SJCRH30 (cell line): Measurements from ENCODE around the gene FASTKD1. TPM values are rescaled to one million over a fixed set of nuclear protein-coding genes. Genes with fewer than 3 reads are reported as not detected.
"Not testable (repeated sequence)": the region's sequence is repeated elsewhere in the genome, so short reads cannot be mapped to it uniquely, and the experiment has no call there.

Source experiments
- DNase-seq, 2 experiments: peaks; one replicate each; pipeline ENCODE4 v3.0.0-alpha.2; 2015 to 2020
- H3K27ac ChIP-seq: fragments of 250-450 bp; sonication (Bioruptor Pico); 2 replicates; pipeline ENCODE4 v1.5.1; 2020; ENCODE audit warnings: mild to moderate bottlenecking, moderate library complexity
- H3K27me3 ChIP-seq: fragments of 250-450 bp; sonication (Bioruptor Pico); 2 replicates; pipeline ENCODE4 v1.5.1; 2020; ENCODE audit warnings: mild to moderate bottlenecking, moderate library complexity
- H3K36me3 ChIP-seq: fragments of 250-450 bp; sonication (Bioruptor Pico); 2 replicates; pipeline ENCODE4 v1.5.1; 2020; ENCODE audit warnings: mild to moderate bottlenecking, moderate library complexity
- H3K4me1 ChIP-seq: fragments of 250-450 bp; sonication (Bioruptor Pico); 2 replicates; pipeline ENCODE4 v1.5.1; 2020; ENCODE audit warnings: mild to moderate bottlenecking, moderate library complexity
- H3K4me3 ChIP-seq: fragments of 250-450 bp; sonication (Bioruptor Pico); 2 replicates; pipeline ENCODE4 v1.5.1; 2020; ENCODE audit warnings: mild to moderate bottlenecking, moderate library complexity
- H3K9me3 ChIP-seq: fragments of 250-450 bp; sonication (Bioruptor Pico); replicated peaks from 2 replicates; pipeline ENCODE4 v1.5.1; 2020; ENCODE audit warnings: mild to moderate bottlenecking, moderate library complexity
- total RNA-seq: library from RNA; depleted of rRNA; stranded (reverse); fragments of >200 nt; shearing (Covaris generic); gene quantifications from 2 replicates; pipeline ENCODE4 v1.2.3, GENCODE V29; 2014

Gene FASTKD1
- total RNA-seq, 1 experiment from 2014 or later = 40.0 TPM

GRCh38 chr2:169540146-169540545 is 33.5 kb downstream of the FASTKD1 start:
- H3K27ac ChIP-seq = no peak overlapping the region
- no peak for DNase-seq
- no peaks in the 10 kb centered on the region for H3K27me3 ChIP-seq
- peaks cover 23% of the 10 kb centered on the region for H3K36me3 ChIP-seq
- H3K4me1 ChIP-seq = no peaks in the 10 kb centered on the region
- no peaks in the 10 kb centered on the region for H3K9me3 ChIP-seq
- no peak overlapping the region for H3K4me3 ChIP-seq

GRCh38 chr2:169539460-169539859 is 34.2 kb downstream of the FASTKD1 start:
- H3K27ac ChIP-seq, H3K9me3 ChIP-seq, H3K27me3 ChIP-seq, H3K4me1 ChIP-seq, H3K4me3 ChIP-seq, DNase-seq: not testable (repeated sequence)
- H3K36me3 ChIP-seq = peaks cover 23% of the 10 kb centered on the region

- H3K36me3 ChIP-seq = peaks cover 23% of the 10 kb centered on the region
- H3K27ac ChIP-seq = no peak overlapping the region
- peak; percentile 55 to 83 for DNase-seq
- H3K4me3 ChIP-seq = no peak overlapping the region
- H3K9me3 ChIP-seq = no peaks in the 10 kb centered on the region
- H3K27me3 ChIP-seq = no peaks in the 10 kb centered on the region
- no peaks in the 10 kb centered on the region for H3K4me1 ChIP-seq
Observed at GRCh38 chr2:169528271-169528701, 45.4 kb downstream of the FASTKD1 start.

GRCh38 chr2:169526451-169526850 is 47.2 kb downstream of the FASTKD1 start:
- H3K4me3 ChIP-seq = no peak overlapping the region
- H3K9me3 ChIP-seq = no peaks in the 10 kb centered on the region
- H3K36me3 ChIP-seq = peaks cover 17% of the 10 kb centered on the region
- H3K27me3 ChIP-seq = no peaks in the 10 kb centered on the region
- no peak for DNase-seq
- H3K27ac ChIP-seq = no peak overlapping the region
- no peaks in the 10 kb centered on the region for H3K4me1 ChIP-seq

- Histone ChIP-seq H3K4me1 (no peaks in the 10 kb centered on the region), H3K4me3 (no peak overlapping the region), H3K27ac (no peak overlapping the region), H3K9me3 (no peaks in the 10 kb centered on the region), H3K27me3 (no peaks in the 10 kb centered on the region), H3K36me3 (peaks cover 17% of the 10 kb centered on the region)
- DNase-seq = no peak
Observed at GRCh38 chr2:169525434-169525833, 48.2 kb downstream of the FASTKD1 start.

GRCh38 chr2:169523681-169524080 is 50.0 kb downstream of the FASTKD1 start:
- Histone ChIP-seq H3K4me1 (no peaks in the 10 kb centered on the region), H3K27me3 (no peaks in the 10 kb centered on the region), H3K36me3 (peaks cover 13% of the 10 kb centered on the region)

GRCh38 chr2:169520896-169521295 is 52.8 kb downstream of the FASTKD1 start:
- Histone ChIP-seq H3K27me3 (no peaks in the 10 kb centered on the region), H3K4me3 (no peak overlapping the region), H3K4me1 (no peaks in the 10 kb centered on the region), H3K9me3 (no peaks in the 10 kb centered on the region), H3K27ac (no peak overlapping the region), H3K36me3 (peaks cover 7% of the 10 kb centered on the region)
- DNase-seq = no peak

More at GRCh38 chr2:169523681-169524080, 50.0 kb downstream of the FASTKD1 start:
- Histone ChIP-seq H3K4me3 (no peak overlapping the region), H3K27ac (no peak overlapping the region), H3K9me3 (no peaks in the 10 kb centered on the region)
- DNase-seq = no peak

- H3K9me3 ChIP-seq, H3K4me3 ChIP-seq, DNase-seq, H3K36me3 ChIP-seq, H3K27me3 ChIP-seq, H3K27ac ChIP-seq: not testable (repeated sequence)
- peaks cover 20% of the 10 kb centered on the region for H3K4me1 ChIP-seq
Observed at GRCh38 chr2:169516488-169516995, 57.1 kb downstream of the FASTKD1 start.

- peaks cover 21% of the 10 kb centered on the region for H3K4me1 ChIP-seq
- not testable (repeated sequence) for DNase-seq, H3K9me3 ChIP-seq, H3K27me3 ChIP-seq, H3K27ac ChIP-seq, H3K4me3 ChIP-seq, H3K36me3 ChIP-seq
Observed at GRCh38 chr2:169514758-169515157, 58.9 kb downstream of the FASTKD1 start.

- no peaks in the 10 kb centered on the region for H3K9me3 ChIP-seq
- 0 out of 2 replicates have a peak overlapping the region, but pooled peaks have one; percentile 9 for H3K4me3 ChIP-seq
- peak; percentile 85 to 88 for DNase-seq
- H3K27ac ChIP-seq = peak overlapping the region; percentile 71
- peaks cover 5% of the 10 kb centered on the region; the same call in 1 of the 2 replicates for H3K36me3 ChIP-seq
- H3K27me3 ChIP-seq = no peaks in the 10 kb centered on the region
- H3K4me1 ChIP-seq = peaks cover 25% of the 10 kb centered on the region
Observed at GRCh38 chr2:169513926-169514325, 59.7 kb downstream of the FASTKD1 start.

- Histone ChIP-seq H3K4me3 (no peak overlapping the region), H3K4me1 (peaks cover 33% of the 10 kb centered on the region), H3K9me3 (no peaks in the 10 kb centered on the region), H3K27me3 (no peaks in the 10 kb centered on the region), H3K36me3 (0 out of 2 replicates have a peak, but pooled peaks cover 4% of the 10 kb centered on the region), H3K27ac (peak overlapping the region; percentile 71)
- no peak for DNase-seq
Observed at GRCh38 chr2:169513094-169513493, 60.6 kb downstream of the FASTKD1 start.

- no peak overlapping the region for H3K27ac ChIP-seq
- peak overlapping the region; percentile 58; the same call in 1 of the 2 replicates for H3K4me3 ChIP-seq
- no peaks in the 10 kb centered on the region for H3K27me3 ChIP-seq
- peaks cover 38% of the 10 kb centered on the region for H3K4me1 ChIP-seq
- 0 out of 2 replicates have a peak, but pooled peaks cover 4% of the 10 kb centered on the region for H3K36me3 ChIP-seq
- H3K9me3 ChIP-seq = no peaks in the 10 kb centered on the region
- no peak for DNase-seq
Observed at GRCh38 chr2:169512525-169512924, 61.1 kb downstream of the FASTKD1 start.

- Histone ChIP-seq H3K27ac (no peak overlapping the region), H3K4me3 (peak overlapping the region; percentile 58)
- peak in 1 of 2 experiments; percentile 24 for DNase-seq
Observed at GRCh38 chr2:169511818-169512217, 61.8 kb downstream of the FASTKD1 start.

GRCh38 chr2:169510496-169510895 is 63.2 kb downstream of the FASTKD1 start:
- Histone ChIP-seq H3K4me1 (peaks cover 43% of the 10 kb centered on the region), H3K27ac (peak overlapping the region; percentile 85; the same call in 1 of the 2 replicates), H3K27me3 (no peaks in the 10 kb centered on the region), H3K36me3 (no peaks in the 10 kb centered on the region), H3K4me3 (peak overlapping the region; percentile 58), H3K9me3 (no peaks in the 10 kb centered on the region)
- no peak for DNase-seq

More at GRCh38 chr2:169511818-169512217, 61.8 kb downstream of the FASTKD1 start:
- Histone ChIP-seq H3K9me3 (no peaks in the 10 kb centered on the region), H3K27me3 (no peaks in the 10 kb centered on the region), H3K36me3 (0 out of 2 replicates have a peak, but pooled peaks cover 4% of the 10 kb centered on the region), H3K4me1 (peaks cover 43% of the 10 kb centered on the region)

- Histone ChIP-seq H3K27me3 (no peaks in the 10 kb centered on the region), H3K4me3 (peak overlapping the region; percentile 58), H3K4me1 (peaks cover 43% of the 10 kb centered on the region), H3K36me3 (no peaks in the 10 kb centered on the region), H3K9me3 (no peaks in the 10 kb centered on the region), H3K27ac (peak overlapping the region; percentile 85)
- peak in 1 of 2 experiments; percentile 28 for DNase-seq
Observed at GRCh38 chr2:169509955-169510354, 63.7 kb downstream of the FASTKD1 start.
